ENCODE data around the gene CCDC121. TPM values are rescaled to one million over a fixed set of nuclear protein-coding genes. Genes with fewer than 3 reads are reported as not detected.

Gene CCDC121
- total RNA-seq, 1 experiment from 2014 or later, result 4.7 TPM

DNA sequence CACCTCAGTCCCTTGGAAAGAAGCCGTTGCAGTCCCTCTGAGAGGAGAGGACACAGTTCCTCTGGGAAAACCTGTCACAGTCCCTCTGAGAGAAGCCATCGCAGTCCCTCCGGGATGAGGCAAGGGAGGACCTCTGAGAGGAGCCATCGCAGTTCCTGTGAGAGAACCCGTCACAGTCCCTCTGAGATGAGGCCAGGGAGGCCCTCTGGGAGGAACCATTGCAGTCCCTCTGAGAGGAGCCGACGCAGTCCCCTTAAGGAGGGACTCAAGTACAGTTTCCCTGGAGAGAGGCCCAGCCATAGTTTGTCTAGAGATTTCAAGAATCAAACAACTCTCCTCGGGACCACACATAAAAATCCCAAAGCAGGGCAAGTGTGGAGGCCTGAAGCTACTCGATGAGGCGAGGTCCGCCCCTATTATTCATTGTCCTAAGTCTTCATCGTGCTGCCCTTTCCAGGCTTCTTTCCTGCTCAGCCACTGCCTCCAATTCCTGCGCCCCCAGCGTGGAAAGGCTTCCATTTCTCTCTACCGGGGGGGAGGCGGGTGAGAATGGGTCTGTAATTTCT, 46.6 kb downstream of the CCDC121 start:
- Histone ChIP-seq H3K27me3 (replicated peaks; ENCODE audit: control insufficient read depth, insufficient read depth, low read length) (no peaks in the 10 kb centered on the region), H3K36me3 (ENCODE audit: control insufficient read depth, insufficient read depth, low read length) (no peaks in the 10 kb centered on the region), H3K4me3 (ENCODE audit: low read depth, low read length) (peak overlapping the region; percentile 47), H3K4me1 (peaks cover 8% of the 10 kb centered on the region), H3K9me3 (no peaks in the 10 kb centered on the region)
- TF ChIP-seq, protein P1, sequence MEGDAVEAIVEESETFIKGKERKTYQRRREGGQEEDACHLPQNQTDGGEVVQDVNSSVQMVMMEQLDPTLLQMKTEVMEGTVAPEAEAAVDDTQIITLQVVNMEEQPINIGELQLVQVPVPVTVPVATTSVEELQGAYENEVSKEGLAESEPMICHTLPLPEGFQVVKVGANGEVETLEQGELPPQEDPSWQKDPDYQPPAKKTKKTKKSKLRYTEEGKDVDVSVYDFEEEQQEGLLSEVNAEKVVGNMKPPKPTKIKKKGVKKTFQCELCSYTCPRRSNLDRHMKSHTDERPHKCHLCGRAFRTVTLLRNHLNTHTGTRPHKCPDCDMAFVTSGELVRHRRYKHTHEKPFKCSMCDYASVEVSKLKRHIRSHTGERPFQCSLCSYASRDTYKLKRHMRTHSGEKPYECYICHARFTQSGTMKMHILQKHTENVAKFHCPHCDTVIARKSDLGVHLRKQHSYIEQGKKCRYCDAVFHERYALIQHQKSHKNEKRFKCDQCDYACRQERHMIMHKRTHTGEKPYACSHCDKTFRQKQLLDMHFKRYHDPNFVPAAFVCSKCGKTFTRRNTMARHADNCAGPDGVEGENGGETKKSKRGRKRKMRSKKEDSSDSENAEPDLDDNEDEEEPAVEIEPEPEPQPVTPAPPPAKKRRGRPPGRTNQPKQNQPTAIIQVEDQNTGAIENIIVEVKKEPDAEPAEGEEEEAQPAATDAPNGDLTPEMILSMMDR (IDR thresholded peaks at IDR 0.05; ENCODE audit: insufficient read depth in 1 of 2, low read depth in 1 of 2, low read length in 1 of 2, severe bottlenecking in 1 of 2, unreplicated experiment in 1 of 2), result no peak
- H3K4me1 Mint-ChIP-seq (ENCODE audit: low read depth, unreplicated experiment), result peaks cover 16% of the 10 kb centered on the region
- H3K4me3 Mint-ChIP-seq (ENCODE audit: unreplicated experiment), result peak overlapping the region; percentile 99
- peaks cover 5% of the 10 kb centered on the region for H3K27me3 Mint-ChIP-seq (ENCODE audit: insufficient read depth, unreplicated experiment)
- peaks cover 7% of the 10 kb centered on the region for H3K36me3 Mint-ChIP-seq (ENCODE audit: insufficient read depth, unreplicated experiment)
- CTCF ChIA-PET, result interaction anchor here (0.7 to 1.1 kb wide), 2 partner anchors 101 to 566 kb away, joined by 3 to 6 read pairs; no protein-coding TSS in a partner anchor
- DNase-seq, result peak in 1 of 2 experiments; percentile 5
- BruUV-seq (replicated peaks), result TSS peak; percentile 73
- H3K9me3 Mint-ChIP-seq (ENCODE audit: unreplicated experiment), result no peaks in the 10 kb centered on the region
- intact Hi-C loops (cut with micrococcal nuclease; ENCODE audit: unreplicated experiment), result no loop called here
- H3K27ac Mint-ChIP-seq (ENCODE audit: unreplicated experiment), result peak overlapping the region; percentile 97
- POLR2A ChIA-PET, result interaction anchor here (1.0 kb wide), 2 partner anchors 47 to 172 kb away, joined by 3 to 4 read pairs; partner anchors contain the start of genes CCDC121 and GPN1

DNA sequence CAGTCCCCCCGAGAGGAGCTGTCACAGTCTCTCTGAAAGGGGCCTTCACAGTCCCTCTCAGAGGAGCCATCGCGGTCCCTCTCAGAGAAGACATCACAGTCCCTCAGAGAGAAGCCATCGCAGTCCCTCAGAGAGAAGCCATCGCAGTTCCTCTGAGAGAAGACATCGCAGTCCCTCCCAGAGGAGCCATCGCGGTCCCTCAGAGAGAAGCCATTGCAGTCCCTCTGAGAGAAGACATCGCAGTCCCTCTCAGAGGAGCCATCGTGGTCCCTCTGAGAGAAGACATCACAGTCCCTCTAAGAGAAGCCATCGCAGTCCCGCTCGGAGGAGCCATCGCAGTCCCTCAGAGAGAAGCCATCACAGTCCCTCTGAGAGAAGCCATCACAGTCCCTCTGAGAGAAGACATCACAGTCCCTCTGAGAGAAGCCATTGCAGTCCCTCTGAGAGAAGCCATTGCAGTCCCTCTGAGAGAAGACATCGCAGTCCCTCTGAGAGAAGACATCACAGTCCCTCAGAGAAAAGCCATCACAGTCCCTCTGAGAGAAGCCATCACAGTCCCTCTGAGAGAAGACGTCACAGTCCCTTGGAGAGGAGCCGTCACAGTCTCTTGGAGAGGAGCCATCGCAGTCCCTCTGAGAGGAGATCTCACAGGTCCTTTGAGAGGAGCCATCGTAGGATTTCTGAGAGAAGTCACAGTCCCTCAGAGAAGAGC, 47.2 kb downstream of the CCDC121 start:
- H3K36me3 ChIP-seq (ENCODE audit: control insufficient read depth, insufficient read depth, low read length), result no peaks in the 10 kb centered on the region
- H3K4me3 ChIP-seq (ENCODE audit: low read depth, low read length), result no peak overlapping the region
- ChIA-PET POLR2A (interaction anchor here (1.0 kb wide), 1 partner anchor 47 kb away, joined by 3 read pairs; the partner anchor contains the start of genes CCDC121 and GPN1), CTCF (no interaction called here)
- no peaks in the 10 kb centered on the region for H3K27me3 ChIP-seq (replicated peaks; ENCODE audit: control insufficient read depth, insufficient read depth, low read length)
- Mint-ChIP-seq H3K27ac (ENCODE audit: unreplicated experiment) (no peak overlapping the region), H3K4me3 (ENCODE audit: unreplicated experiment) (peak overlapping the region; percentile 33), H3K36me3 (ENCODE audit: insufficient read depth, unreplicated experiment) (peaks cover 7% of the 10 kb centered on the region), H3K27me3 (ENCODE audit: insufficient read depth, unreplicated experiment) (peaks cover 5% of the 10 kb centered on the region), H3K9me3 (ENCODE audit: unreplicated experiment) (no peaks in the 10 kb centered on the region), H3K4me1 (ENCODE audit: low read depth, unreplicated experiment) (peaks cover 16% of the 10 kb centered on the region)
- TF ChIP-seq, protein P1 (IDR thresholded peaks at IDR 0.05; ENCODE audit: insufficient read depth in 1 of 2, low read depth in 1 of 2, low read length in 1 of 2, severe bottlenecking in 1 of 2, unreplicated experiment in 1 of 2), result no peak
- H3K4me1 ChIP-seq, result peaks cover 8% of the 10 kb centered on the region
- intact Hi-C loops (cut with micrococcal nuclease; ENCODE audit: unreplicated experiment), result no loop called here
- H3K9me3 ChIP-seq, result no peaks in the 10 kb centered on the region
- no TSS peak for BruUV-seq (replicated peaks)
- DNase-seq, result no peak

Other genes with a start within 250 kb of the CCDC121 start
- gene ZNF513, start 248.3 kb downstream of the CCDC121 start, total RNA-seq (2022), result 18.2 and 19.2 TPM in 2 replicates
- gene PPM1G, start 219.4 kb downstream of the CCDC121 start, total RNA-seq (2022), result 140 and 149 TPM in 2 replicates
- 148 and 169 TPM in 2 replicates for gene NRBP1, start 200.4 kb downstream of the CCDC121 start, total RNA-seq (2022)
- 47.8 and 53.9 TPM in 2 replicates for gene KRTCAP3, start 186.6 kb downstream of the CCDC121 start, total RNA-seq (2022)
- gene IFT172, start 139.3 kb downstream of the CCDC121 start, total RNA-seq (2022), result 17.2 and 21.9 TPM in 2 replicates
- gene FNDC4, start 133.8 kb downstream of the CCDC121 start, total RNA-seq (2022), result 2.4 and 2.5 TPM in 2 replicates
- 0.65 TPM in 1 of 2 replicates, not detected in the other for gene GCKR, start 132.2 kb downstream of the CCDC121 start, total RNA-seq (2022)
- gene ZNF512, start 46.0 kb downstream of the CCDC121 start, total RNA-seq (2022), result 33.9 and 38.9 TPM in 2 replicates
- gene GPN1, start within 50 bp of the CCDC121 start, total RNA-seq (2022), result 45.9 and 60.9 TPM in 2 replicates
- 42.4 and 43.5 TPM in 2 replicates for gene SUPT7L, start 34.6 kb upstream of the CCDC121 start, total RNA-seq (2022)
- gene SLC4A1AP, start 34.9 kb upstream of the CCDC121 start, total RNA-seq (2022), result 33.8 and 34.3 TPM in 2 replicates
- 84.9 and 89.5 TPM in 2 replicates for gene MRPL33, start 142.7 kb upstream of the CCDC121 start, total RNA-seq (2022)

Measured in Caco-2 (cell line).